Peyer's patch (tissue), 4 donors: ENCODE results near the gene SYNDIG1.

Source experiments
- CTCF ChIP-seq, 6 experiments: fragments of 450-650 bp in 4 of 6; fragments of 200-600 bp in 2 of 6; sonication (generic) in 1 of 6; IDR thresholded peaks; one replicate each; pipeline ENCODE4 v1.5.1; 2017 to 2019; ENCODE audit warnings: antibody characterized with exemption in 6 of 6, mild to moderate bottlenecking in 3 of 6, moderate library complexity in 1 of 6
- POLR2A ChIP-seq, 2 donors: fragments of 450-650 bp; IDR thresholded peaks; one replicate each; pipeline ENCODE4 v1.5.1; 2017; ENCODE audit warnings: antibody characterized with exemption in 2 of 2, mild to moderate bottlenecking in 2 of 2, moderate library complexity in 2 of 2

GRCh38 chr20:24528583-24529368 lies 59.3 kb downstream of the SYNDIG1 start:
- TF ChIP-seq CTCF (IDR thresholded peaks at IDR 0.05), result no peak
- no peak for TF ChIP-seq POLR2A (IDR thresholded peaks at IDR 0.05)
